Measurements from ENCODE around the gene IGF2R.

IGF2R gene

DNA sequence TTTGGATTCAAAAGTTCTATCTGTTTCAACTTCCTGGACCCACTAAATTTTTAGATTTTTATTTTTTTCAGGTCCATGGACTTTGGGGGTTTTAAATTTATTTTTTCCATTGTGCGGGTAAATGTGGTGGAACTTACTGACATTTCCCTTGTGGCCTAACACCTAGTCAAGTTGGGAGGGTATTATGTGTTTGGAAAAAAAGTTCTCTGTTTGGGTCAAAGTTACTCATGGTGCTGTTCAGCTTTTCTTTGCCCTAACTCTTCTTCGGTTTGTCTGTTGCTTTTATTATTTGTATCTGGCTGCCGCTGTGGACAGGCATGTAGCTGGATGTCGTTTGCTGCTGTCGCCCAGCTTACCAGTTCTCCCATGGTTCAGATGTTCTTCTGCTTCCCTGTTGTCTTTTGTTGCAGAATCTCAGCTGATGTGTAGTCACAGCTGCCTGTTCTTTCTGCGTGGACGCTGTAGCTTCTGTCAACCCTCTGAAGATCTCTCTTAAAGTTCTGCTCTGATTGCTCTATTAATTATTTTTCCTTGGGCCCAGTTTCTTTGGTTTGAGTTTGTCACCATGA lies 7.9 kb downstream of the IGF2R start:
- no peak for DNase-seq (ENCODE audit: low read depth)

- DNase-seq (ENCODE audit: low read depth): no peak
Observed at GRCh38 chr6:159977255-159977903, 8.5 kb downstream of the IGF2R start.

DNA sequence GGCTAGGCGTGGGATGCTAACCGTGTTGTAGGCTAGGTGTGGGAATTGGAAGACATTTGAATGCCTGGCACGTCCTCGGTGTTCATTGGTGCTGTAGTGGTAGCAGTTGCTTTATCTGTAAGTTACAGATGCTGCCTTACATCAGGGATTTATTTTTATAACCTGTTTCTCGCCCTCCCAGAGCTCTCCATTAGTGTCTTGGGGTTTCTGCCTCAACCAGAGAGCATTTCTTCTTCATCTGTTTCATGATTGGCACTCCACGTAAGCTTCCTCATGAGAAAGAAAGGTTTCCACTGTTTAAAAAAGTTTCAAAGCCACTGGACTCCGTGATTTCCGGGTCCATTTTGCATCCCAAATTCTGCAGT lies 9.0 kb downstream of the IGF2R start:
- no peak for DNase-seq (ENCODE audit: low read depth)

- peak; percentile 35 for DNase-seq (ENCODE audit: low read depth)
Observed at GRCh38 chr6:159978291-159979135, 9.6 kb downstream of the IGF2R start.

DNA sequence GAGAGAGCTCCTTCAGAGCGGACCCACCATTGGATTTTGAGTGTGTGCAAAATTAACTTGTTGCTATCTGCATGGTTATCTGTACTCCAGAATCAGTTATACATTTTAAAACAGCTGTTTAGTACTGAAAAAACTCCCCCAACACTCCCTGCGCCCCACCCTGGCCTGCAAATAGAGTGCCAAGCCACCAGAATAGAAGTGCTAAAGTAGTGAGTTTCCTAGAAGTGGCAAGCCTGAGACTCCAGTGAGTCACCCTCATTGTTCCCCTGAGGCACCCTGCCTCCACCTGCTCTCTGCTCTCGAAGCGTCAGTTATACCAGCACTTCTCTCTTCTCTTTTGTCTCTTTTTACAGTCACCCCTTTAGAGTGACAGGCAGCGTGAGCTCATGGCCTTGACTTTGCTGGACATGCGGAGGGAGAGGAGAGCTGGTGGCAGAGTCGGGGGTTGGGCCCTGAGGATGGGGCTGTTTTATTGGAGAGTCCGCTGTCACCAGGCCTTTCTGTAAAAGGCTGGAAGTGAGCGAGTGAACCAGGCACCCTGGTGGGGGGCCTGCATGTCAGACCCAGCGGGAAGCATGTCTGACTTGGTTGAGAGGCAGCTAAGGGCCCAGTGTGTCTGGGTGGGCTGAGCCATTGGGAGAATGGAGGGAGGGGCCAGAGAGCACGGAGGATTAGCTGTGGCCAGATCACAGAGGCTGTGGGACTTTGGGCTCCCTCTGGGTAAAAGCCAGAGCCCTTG lies 10.4 kb downstream of the IGF2R start:
- peak; percentile 55 for DNase-seq (ENCODE audit: low read depth)

- DNase-seq (ENCODE audit: low read depth): no peak
Observed at GRCh38 chr6:159980474-159980873, 11.6 kb downstream of the IGF2R start.

DNA sequence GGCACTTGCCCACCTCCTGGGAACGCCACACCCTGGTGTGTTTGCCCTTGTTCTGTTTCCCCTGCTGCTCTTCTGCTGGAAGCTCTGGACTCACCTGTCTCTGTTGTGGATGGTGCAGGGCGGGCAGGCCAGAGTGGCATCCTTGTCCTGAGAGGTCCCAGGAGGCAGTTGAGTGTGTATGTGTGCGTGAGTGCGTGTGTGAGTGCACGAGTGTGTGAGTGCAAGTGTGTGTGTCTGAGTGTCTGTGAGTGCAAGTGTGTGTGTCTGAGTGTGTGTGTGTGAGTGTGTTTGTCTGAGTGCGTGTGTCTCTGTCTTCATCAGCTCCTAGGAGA lies 12.2 kb downstream of the IGF2R start:
- no peak for DNase-seq (ENCODE audit: low read depth)

DNA sequence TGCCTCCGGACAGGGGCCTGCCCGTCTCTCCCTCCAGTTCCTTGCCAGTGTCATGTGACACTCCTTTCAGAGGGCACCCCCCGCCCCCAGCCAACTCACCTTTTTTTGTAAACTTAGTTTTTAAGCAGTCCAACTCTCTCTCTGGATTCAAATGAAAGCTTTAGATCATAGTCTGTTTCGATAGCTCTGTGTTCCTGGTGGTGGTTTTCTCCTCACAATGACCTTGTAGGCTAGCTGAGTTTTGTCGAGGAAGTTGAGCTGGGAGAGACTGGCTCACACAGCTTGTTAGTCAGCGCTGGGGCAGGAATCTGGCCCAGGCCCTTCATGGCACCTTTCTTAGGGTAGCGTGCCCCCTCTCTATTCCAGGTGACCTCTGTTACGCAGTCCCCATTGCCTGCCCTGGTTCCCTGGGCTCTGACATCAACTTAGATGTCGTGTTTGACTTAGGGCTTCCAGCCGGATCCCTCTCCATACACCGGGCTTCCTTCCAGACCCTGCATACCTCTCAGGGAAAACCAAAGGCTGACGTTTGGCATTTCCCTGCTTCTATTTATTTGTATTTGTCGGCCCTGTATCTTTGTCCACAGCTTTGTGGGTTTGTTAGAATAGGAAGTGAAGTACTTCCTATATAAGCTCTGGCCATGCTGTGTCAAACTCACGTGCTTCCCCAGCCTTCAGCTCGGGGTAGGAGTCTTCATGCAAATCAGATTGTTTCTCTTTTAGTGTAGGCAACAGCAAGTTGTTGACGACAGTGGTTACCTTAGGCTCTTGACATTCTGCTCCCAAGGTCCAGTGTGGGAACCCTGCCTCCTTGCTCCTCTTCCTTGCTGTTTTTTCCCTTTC lies 12.7 kb downstream of the IGF2R start:
- DNase-seq (ENCODE audit: low read depth): no peak

DNA sequence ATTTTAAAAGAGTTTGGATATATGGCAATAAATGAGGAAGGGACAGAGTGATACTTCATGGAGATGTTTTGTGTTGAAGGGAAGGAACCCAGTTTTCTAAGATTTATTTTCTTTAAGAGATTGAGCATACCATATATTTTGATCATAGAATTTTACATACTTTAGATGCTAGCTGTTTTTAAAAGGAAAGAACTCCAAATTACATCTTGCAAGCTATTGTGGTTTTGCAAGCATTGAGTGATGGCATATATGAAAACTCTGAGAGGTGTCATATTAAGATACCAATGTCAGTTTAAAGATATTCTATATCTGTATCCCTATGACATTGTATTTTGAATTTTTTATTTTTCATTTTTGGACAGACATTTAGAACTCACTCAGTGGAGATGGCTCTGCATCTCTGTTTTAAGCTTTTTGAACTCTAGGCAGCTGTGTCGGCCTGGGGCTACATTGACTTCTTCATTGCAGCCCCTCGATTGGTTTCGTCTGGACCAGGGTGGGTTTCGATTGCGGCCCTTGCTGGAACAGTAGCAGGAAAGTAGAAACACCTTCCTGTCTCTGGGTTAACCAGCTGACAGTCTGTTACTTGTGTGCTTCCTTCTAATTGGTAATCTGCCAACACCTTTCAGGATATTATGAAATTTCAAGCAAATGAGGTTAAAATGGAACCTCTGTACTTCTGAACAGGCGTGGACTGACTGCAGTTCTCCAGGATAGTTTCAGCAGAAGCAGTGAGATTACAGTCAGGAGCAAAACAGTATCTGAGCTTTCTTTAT lies 14.0 kb downstream of the IGF2R start:
- DNase-seq (ENCODE audit: low read depth): no peak

DNA sequence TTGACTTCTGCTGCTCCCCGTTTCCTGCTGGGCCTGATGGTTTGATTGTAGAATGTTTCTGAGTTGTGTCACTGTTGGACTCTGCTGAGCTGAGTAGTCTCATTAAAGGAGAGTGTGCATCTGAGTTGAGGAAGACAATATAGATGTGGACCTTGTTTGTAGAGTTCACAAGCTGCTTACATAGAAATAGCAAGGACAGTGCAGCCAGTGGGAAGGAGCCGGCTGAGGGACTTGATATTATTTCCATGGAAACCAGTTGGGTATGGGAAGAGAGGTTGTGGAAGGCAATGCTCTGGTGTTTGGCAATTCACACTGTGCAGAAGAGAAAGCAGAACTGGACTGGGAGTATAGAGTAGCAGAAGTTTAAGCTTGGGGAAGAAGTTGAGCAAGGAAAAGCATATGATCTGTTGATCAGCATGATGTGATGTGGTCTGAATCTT lies 14.8 kb downstream of the IGF2R start:
- DNase-seq (ENCODE audit: low read depth): no peak

- no peak for DNase-seq (ENCODE audit: low read depth)
Observed at GRCh38 chr6:159984268-159984786, 15.4 kb downstream of the IGF2R start.

- DNase-seq (ENCODE audit: low read depth): no peak
Observed at GRCh38 chr6:159985296-159985945, 16.5 kb downstream of the IGF2R start.

DNA sequence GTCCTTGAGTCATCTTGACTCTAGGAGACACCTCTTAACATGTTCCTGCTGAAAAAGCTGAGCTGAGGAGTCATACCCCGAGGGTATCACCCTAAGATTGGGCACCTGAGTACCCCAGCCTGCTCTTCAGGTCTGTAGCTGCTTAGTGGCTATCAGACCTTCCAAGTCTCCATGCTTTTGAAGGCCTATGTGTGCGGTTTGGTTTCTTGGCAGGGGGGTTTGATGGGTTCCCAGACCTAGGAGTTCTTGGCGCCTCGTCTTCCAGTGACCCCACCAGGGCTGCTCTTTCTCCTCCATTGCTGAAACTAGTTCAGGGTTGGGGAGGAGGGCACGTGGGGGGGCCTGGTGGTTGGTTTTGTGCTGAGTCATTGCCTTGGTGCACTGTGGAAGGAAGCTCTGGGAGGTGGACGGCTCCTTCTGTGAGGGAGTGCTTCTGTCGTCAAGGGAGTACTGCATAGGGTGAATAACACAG lies 20.1 kb downstream of the IGF2R start:
- DNase-seq (ENCODE audit: low read depth): no peak

DNA sequence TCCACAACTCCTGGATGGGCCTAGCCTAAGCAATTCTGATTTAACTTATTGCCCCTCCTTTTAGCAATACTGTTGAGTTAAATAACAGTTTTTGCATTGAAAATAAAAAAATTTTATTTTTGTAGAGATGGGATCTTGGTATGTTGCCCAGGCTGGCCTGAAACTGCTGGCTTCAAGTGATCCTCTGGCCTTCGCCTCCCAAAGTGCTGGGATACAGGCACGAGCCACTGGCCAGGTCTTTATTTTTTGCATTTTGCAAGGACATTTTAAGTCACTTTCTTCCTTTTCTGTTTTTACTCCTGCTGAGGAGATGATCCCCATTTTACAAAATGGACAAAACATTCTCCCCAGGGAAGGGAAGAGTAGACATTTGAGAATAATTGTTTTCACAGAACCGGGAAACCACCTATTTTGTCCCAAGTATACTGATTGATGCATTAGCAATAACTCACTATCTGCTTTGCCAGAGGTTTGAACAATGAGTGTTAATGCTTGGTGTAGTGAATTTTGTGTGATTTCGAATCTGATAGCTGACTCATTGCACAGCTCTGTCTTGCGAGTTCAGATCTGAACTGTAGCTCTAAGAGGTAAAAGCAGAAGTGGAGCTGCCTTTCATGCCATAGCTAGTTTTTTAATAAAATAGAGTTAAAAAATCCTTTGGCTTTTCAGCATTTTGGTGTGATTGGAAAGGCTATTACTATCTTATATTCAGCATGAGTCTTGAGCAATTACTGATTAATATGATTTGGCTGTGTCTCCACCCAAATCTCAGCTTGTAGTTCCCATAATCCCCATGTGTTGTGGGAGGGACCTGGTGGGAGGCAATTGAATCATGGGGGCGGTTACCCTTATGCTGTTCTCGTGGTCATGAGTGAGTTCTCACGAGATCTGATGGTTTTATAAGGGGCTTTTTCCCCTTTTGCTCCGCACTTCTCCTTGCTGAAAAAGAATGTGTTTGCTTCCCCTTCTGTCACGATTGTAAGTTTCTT lies 20.9 kb downstream of the IGF2R start:
- no peak for DNase-seq (ENCODE audit: low read depth)

DNA sequence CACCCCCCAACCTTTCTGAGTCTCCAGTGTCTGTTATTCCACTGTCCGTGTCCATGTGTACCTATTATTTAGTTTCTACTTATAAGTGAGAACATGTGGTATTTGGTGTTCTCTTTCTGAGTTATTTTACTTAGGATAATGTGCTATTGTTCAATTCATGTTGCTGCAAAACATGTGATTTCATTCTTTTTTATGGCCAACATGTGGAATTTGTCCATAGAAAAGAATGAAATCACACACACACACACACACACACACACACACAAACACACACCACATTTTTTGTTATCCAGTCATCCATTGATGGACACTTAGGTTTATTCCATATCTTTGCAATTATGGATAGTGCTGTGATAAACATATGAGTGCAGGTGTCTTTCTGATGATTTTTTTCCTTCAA lies 23.5 kb downstream of the IGF2R start:
- DNase-seq (ENCODE audit: low read depth): no peak

- DNase-seq (ENCODE audit: low read depth): no peak
Observed at GRCh38 chr6:159995405-159995804, 26.5 kb downstream of the IGF2R start.

DNA sequence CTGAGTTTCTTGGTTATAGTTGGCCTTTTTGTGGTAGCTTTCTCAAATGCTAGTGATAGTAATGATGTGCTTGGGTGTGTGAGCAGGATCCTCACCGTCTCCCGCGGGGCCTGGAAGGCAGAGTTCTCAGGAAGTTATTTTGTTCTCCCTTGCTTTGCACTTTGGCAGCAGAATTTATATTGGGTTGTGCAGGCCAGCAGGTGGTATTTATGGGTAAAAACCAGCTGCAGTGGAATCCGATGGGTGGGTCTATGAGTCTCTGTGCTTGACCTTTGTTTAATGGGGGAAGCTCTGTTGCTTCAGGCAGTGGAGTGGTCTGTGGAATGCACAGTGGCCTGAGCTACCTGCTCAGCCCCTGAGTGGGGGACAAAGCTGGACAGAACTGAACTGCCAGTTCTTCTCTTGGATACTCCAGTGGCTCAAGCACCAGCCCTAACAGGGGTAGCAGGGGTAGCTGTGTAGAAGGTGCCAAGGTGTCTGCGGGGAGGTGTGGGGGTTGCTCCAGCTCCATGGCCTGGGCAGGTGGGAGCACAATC lies 27.3 kb downstream of the IGF2R start:
- DNase-seq (ENCODE audit: low read depth): no peak

GRCh38 chr6:159996626-159997497 lies 28.0 kb downstream of the IGF2R start:
- DNase-seq (ENCODE audit: low read depth): no peak

Measured in activated T-helper 9 cell treated with anti-CD3 and anti-CD28 coated beads, Interleukin-2, amount 50 U/mL, for 16 hours (primary cell).